Left renal cortex interstitium (tissue), 4 donors: ENCODE measurements around the gene COL5A3. TPM values are rescaled to one million over a fixed set of nuclear protein-coding genes. Genes with fewer than 3 reads are reported as not detected.
"Not testable (repeated sequence)": the region's sequence is repeated elsewhere in the genome, so short reads cannot be mapped to it uniquely, and the experiment has no call there.

Source experiments
- DNase-seq, 4 donors: peaks; one replicate each; pipeline ENCODE4 v3.0.0-alpha.2; 2013; ENCODE audit warnings: low read depth in 4 of 4, low spot score in 2 of 4, missing footprints in 1 of 4
- polyA plus RNA-seq, 4 donors: library from polyadenylated mRNA; unstranded; fragments of 120-200 nt; gene quantifications; one replicate each; pipeline ENCODE4 v1.2.1, GENCODE V29; 2013; ENCODE audit not compliant: insufficient read length in 4 of 4

COL5A3 gene
- polyA plus RNA-seq: 1 to 10 TPM in 2 of 4 donors, under 1 TPM in 2; 0.78 to 1.6 (median 1.3) TPM

GRCh38 chr19:10010247-10010691 lies at the start of gene COL5A3:
COL5A3 (minus strand) TSS chr19:10010504; CDS start chr19:10010385, 119 bp downstream.
- no peak for DNase-seq

DNA sequence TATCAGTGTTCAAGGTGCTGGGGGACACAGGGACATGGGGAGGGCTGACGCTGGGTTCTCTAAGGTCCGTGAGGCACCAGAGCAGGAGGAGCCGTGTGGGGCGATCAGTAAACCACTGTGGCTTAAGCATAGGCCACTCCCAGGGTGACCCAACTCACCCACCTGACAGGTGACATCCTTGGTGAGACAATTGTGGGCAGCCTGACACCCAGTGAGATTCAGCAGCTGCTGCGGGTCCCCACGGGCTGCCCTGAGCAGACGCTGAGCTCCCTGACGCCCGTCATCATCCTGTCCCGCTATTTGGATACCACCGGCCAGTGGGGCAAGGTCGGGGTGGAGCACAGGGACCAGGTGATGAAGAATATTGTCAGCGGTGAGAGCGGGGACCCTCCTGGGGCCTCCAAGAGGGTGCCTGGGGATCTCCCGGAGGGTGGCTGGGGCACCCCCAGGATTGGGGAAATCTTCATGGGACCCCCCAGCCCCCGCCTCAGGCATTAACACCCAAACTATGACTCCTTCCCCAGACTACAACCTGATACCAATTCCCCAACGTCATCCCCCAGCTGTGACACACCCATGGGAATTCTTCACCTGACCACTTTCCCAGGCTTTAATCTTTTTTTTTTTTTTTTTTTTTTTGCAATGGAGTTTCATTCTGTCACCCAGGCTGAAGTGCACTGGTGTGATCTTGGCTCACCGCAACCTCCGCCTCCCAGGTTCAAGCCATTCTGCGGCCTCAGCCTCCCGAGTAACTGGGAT lies 42.5 kb upstream of the COL5A3 start:
- no peak for DNase-seq

DNA sequence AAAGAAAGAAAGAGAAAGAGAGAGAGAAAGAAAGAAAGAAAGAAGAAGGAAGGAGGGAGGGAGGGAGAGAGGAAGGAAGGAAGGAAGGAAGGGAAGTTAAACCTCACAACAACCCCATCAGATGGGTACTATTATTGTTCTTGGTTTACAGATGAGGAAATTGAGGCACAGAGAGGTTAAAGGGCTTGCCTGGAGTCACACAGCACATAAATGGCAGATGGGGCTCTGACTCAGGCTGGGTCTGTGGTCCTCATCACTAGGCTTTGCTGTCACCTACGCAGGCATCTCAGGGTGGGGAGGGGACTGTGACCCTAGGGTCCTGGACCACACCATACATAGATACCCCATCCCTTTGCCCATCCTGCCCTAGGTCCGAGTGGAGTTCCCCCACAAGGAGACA lies 39.3 kb upstream of the COL5A3 start:
- DNase-seq: no peak

- no peak for DNase-seq
Measured at GRCh38 chr19:10045371-10045770, 35.1 kb upstream of the COL5A3 start.

DNA sequence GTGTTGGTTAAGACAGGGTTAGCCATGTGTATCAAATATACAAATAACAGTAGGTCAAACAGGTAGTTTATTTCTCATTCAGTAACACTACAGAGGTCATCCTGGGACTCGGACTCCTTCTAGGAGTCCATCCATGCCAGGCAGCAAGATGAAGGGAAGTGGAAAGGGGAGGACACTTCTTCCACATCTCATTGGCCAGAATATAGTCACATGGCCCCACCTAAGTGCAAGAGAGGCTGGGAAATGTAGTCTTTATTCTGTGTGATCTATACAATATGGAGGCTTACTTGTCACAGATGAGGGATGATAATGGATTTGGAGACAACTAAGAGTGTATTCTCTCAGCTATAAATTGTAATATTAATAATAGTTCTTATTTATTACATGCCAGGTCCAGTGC lies 34.1 kb upstream of the COL5A3 start:
- DNase-seq: no peak

GRCh38 chr19:10043286-10043927 lies 33.1 kb upstream of the COL5A3 start:
- peak; percentile 16 to 47 (median 23) for DNase-seq

GRCh38 chr19:10037809-10038208 lies 27.5 kb upstream of the COL5A3 start:
- no peak for DNase-seq

DNA sequence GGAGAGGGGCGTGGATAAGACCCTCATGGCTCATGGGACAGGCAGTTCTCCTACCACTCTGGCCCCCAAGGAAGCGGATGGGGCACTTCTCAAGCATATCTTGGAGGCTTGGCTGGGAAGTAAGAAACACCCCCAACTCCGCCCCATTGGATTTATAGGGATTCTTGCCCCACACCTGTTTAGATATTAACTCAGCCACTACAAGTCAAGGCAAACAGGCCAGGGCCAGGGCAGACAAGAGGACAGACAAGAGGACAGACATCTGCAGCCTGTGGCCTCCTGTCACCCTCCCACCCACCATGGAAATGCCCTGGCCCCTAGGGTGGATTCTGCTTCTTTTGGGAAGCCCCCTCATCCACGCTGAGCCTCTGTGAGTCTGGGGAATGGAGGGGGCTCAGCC lies 27.1 kb upstream of the COL5A3 start:
- DNase-seq: no peak

DNA sequence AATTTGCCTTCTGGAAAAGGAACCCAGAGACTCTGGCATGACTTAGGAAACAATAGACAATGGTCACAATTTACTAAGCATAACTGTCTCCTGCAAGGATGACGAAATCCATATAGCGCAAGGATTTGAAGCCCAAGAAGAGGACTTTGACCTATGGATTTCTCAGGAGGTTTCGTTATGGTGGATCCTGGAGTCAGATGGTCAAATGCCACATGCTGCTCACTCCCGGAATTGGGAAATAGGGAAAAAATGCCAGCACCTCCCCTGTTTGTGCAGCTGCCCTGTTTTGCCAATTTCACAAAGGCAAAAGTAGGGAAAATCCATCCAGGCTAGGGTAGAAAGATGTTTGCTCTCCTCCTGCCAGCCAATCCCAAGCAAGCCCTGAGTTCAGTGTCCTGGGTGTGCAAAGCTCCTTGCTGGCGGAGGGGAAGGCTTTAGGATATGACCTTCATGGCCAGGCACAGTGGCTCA lies 26.3 kb upstream of the COL5A3 start:
- no peak for DNase-seq

- no peak for DNase-seq
Measured at GRCh38 chr19:10033614-10034013, 23.3 kb upstream of the COL5A3 start.

GRCh38 chr19:10027158-10027997 lies 17.1 kb upstream of the COL5A3 start:
- peak in 3 of 4 donors; percentile 78 to 83 (median 82) for DNase-seq

- DNase-seq: no peak
Measured at GRCh38 chr19:10026744-10027143, 16.4 kb upstream of the COL5A3 start.

- not testable (repeated sequence) for DNase-seq
Measured at GRCh38 chr19:10023096-10023495, 12.8 kb upstream of the COL5A3 start.

GRCh38 chr19:10021863-10022262 lies 11.6 kb upstream of the COL5A3 start:
- DNase-seq: no peak

DNA sequence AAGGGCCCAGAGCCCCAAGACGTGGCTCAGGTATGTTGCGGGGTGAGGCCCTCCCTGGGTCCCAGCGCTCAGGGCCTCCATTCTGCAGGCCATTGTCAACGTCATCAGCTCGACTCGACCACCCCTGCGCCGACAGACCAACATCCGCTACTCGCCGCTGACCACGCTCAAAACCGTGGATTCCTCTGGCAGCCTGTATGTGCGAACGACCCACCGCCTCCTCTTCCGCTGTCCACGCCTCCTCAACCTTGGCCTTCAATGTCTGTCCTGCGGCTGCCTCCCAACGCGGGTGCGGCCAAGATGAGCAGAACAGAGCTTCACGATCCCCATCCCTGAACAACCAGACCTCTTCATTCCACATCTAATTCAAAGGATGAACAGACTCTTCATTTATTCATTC lies 11.1 kb upstream of the COL5A3 start:
- DNase-seq: no peak

DNA sequence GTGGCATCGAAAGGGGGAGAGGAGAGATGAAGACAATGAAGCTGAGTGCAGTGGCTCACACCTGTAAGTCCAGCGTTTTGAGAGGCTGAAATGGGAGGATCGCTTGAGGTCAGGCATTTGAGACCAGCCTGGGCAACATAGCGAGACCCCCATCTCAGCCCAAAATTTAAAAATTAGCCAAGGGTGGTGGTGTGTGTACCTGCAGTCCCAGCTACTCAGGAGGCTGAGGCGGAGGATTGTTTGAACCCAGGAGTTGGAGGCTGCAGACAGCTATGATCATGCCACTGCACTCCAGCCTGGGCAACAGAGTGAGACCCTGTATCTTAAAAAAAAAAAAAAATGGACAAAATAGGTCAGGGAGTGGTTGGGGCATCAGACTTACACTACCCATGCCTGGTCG lies 10.5 kb upstream of the COL5A3 start:
- no peak for DNase-seq

GRCh38 chr19:10019246-10019645 lies 8.9 kb upstream of the COL5A3 start:
- DNase-seq: no peak

- DNase-seq: no peak
Measured at GRCh38 chr19:10018786-10019185, 8.5 kb upstream of the COL5A3 start.

DNA sequence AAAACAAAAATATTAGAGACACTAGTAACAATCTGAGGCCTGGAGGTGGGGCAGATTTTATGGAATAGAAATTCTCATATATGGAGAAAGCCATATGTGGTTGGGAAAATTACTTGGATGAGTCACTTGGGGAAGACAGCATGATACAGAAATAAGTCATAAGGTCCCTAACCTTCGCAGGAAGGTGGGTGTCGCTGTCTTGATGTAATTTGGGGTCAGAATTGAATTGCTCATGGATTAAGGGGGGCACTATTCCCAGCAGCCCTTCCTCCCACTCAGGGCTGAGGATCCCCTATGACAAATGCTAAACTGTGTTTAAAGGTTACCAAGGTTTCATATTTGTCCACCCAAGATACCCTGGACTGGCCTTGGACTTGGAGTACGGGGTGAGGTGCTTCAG lies 8.0 kb upstream of the COL5A3 start:
- no peak for DNase-seq

- DNase-seq: no peak
Measured at GRCh38 chr19:10013834-10014618, 3.7 kb upstream of the COL5A3 start.
